ENCODE results near the gene PADI1.

DNA sequence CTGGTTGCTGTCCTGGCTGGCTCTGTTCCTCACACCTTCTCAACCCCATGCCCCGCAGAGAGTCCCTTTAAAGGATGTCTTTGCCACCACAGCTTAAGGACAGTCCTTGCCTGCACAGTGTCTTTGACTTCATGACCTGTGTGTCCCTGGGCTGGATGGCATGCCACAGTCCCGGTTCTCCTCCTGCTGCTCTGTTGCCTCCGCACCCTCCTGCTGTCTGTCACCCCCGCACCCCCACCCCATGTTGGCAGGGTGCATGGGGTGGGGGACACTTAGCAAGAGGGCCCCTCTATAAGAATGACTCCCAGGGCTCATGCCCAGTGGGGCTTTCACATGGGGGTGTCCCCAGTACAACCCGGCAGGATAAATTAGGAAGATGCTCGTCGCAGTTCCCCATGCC is 41.6 kb upstream of the PADI1 start:
- no peak for TF ChIP-seq SMC3 (conservative IDR thresholded peaks at IDR 0.05; ENCODE audit: poor library complexity)
- TF ChIP-seq TAF1 (IDR thresholded peaks at IDR 0.05; ENCODE audit: low read depth): no peak

Data from neural cell (in vitro differentiated cells).